CD4-positive, alpha-beta T cell treated with Interleukin-10 for 1 hour (primary cell): ENCODE measurements around the gene NMUR1.

ENCODE experiments used
- DNase-seq: peaks from one replicate; pipeline ENCODE4 v3.0.0-alpha.2; 2020

The NMUR1 gene

DNA sequence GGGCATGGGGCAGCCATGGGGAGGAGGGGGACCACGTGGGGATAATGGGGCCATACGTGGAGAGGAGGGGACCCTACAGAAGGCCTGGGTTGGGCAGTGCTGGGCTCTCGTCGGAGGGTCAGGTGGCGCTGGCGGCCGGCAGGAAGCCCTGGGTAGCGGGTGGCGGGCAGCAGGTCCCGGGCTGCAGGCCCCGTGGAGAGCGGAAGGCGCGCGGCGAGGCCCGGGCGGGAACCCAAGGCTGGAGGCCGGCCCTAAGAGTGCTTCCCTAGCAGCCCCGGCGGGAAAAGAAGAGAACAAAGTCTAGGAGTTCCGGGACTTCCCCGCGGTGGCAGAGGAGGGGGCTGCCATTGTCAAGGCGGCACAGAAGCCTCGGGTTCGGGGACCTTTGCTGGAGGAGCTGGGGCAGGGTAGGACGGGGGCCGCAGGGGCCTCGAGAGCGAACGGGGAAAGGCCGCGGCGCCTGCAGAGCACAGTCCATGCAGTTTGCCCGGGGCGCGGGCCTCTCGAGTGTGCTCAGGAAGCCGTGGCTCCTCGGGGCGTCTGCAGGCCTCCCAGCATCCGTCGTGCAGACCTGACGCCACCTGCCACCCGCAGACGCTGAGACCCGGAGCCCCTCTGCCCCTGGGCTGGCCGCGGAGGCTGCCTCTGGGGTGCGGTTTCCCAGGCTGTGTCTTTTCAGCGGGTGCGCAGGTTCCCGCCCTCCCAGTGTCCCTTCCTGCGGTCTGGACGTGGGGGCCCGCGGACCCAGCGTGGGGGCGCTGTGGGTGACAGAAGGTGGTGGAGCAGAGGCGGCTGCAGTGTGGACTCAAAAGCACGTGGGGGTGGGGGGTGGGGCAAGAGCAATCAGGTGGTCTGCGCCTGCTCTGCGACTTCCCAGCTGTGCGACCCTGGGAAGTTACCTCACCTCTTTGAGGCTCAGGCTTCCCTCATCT is 46.6 kb downstream of the NMUR1 start:
- DNase-seq: peak; percentile 45

- DNase-seq: peak; percentile 76
Measured at GRCh38 chr2:231482806-231483391, 47.3 kb downstream of the NMUR1 start.

DNA sequence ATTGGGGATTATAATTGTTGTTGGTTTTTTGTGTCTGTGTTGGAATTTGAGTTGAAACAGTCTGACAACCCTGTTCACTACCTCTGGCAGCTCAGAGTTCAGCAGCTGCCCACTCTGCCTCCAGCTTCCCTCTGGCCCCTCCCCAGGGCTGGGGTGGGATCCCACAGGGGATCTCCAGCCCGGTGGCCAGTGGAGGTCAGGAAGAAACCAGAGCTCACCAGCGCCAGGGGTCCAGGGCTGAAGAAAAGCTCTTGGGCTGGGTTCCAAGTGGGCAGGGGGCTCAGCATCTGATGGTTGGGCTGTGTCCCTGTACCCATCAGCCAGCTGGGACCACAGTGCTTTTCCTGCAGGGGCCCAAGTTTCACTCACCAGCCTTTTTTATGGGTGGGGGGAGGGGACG is 49.5 kb downstream of the NMUR1 start:
- no peak for DNase-seq

DNA sequence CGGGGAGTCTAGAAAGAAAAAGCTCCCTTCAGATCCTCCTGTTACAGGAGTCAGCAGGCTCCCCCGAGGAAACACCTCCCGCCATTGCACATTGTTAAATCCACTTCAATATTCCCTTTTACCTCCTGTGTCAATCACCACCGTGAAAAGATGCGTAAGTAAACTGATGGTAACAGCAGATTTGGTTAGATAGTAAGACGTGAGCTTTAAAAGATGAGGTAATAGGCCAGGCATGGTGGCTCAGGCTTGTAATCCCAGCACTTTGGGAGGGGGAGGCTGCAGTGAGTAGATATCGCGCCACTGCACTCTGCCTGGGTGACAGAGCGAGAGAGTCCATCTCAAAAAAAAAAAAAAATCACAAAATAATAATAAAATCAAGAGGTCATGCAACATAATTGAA is 50.8 kb downstream of the NMUR1 start:
- DNase-seq: no peak

DNA sequence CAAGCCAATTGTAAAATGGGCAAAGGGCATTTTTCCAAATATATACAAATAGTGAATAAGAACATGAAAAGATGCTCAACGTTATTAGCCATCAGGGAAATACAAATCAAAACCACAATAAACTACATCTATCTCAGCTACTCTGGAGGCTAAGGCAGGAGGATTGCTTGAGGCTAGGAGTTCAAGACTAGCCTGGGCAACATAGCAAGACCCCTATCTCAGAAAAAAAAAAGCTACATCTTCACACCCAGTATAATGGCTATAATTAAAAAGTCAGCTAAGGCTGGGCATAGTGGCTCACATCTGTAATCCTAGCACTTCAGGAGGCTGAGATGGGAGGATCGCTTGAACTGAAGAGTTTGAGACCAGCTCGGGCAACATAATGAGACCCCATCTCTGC is 53.3 kb downstream of the NMUR1 start:
- no peak for DNase-seq

DNA sequence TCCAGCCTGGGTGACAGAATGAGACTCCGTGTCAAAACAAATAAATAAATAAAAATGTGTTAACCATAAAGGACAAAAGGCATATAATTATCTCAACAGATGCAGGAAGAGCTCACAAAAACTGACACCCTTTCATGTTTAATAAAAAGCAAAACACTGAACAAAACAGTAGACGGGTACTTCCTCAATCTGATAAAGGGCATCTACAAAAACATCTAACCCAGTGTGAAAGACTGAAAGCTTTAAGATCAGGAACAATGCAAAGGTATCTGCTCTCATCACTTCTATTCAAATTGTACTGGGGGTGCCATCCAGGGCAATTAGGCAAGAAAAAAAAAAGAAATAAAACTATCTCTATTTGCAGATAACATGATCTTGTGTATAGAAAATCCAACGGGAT is 54.3 kb downstream of the NMUR1 start:
- DNase-seq: no peak
